ENCODE measurements around the gene NKD2.
"Not testable (repeated sequence)": the region's sequence is repeated elsewhere in the genome, so short reads cannot be mapped to it uniquely, and the experiment has no call there.

The NKD2 gene

GRCh38 chr5:997001-997474 is 11.6 kb upstream of the NKD2 start:
- no peak overlapping the region for H3K4me3 ChIP-seq (ENCODE audit: low read depth, low read length)
- TF ChIP-seq CTCF (IDR thresholded peaks at IDR 0.05; ENCODE audit: borderline replicate concordance, insufficient read depth, low read depth, low read length), result no peak

- no peak overlapping the region for H3K4me3 ChIP-seq (ENCODE audit: low read depth, low read length)
- no peak for TF ChIP-seq CTCF (IDR thresholded peaks at IDR 0.05; ENCODE audit: borderline replicate concordance, insufficient read depth, low read depth, low read length)
Measured at GRCh38 chr5:997711-998110, 10.9 kb upstream of the NKD2 start.

- H3K4me3 ChIP-seq (ENCODE audit: low read depth, low read length), result no peak overlapping the region
- no peak for TF ChIP-seq CTCF (IDR thresholded peaks at IDR 0.05; ENCODE audit: borderline replicate concordance, insufficient read depth, low read depth, low read length)
Measured at GRCh38 chr5:998246-999031, 10.2 kb upstream of the NKD2 start.

GRCh38 chr5:999032-999501 is 9.5 kb upstream of the NKD2 start:
- no peak for TF ChIP-seq CTCF (IDR thresholded peaks at IDR 0.05; ENCODE audit: borderline replicate concordance, insufficient read depth, low read depth, low read length)
- no peak overlapping the region for H3K4me3 ChIP-seq (ENCODE audit: low read depth, low read length)

- no peak for TF ChIP-seq CTCF (IDR thresholded peaks at IDR 0.05; ENCODE audit: borderline replicate concordance, insufficient read depth, low read depth, low read length)
- H3K4me3 ChIP-seq (ENCODE audit: low read depth, low read length), result no peak overlapping the region
Measured at GRCh38 chr5:999724-1000123, 8.9 kb upstream of the NKD2 start.

- H3K4me3 ChIP-seq (ENCODE audit: low read depth, low read length), result no peak overlapping the region
- no peak for TF ChIP-seq CTCF (IDR thresholded peaks at IDR 0.05; ENCODE audit: borderline replicate concordance, insufficient read depth, low read depth, low read length)
Measured at GRCh38 chr5:1000329-1000728, 8.3 kb upstream of the NKD2 start.

- not testable (repeated sequence) for H3K4me3 ChIP-seq (ENCODE audit: low read depth, low read length)
Measured at GRCh38 chr5:1000831-1001230, 7.8 kb upstream of the NKD2 start.

Data from GM12875 (cell line).